ENCODE results near the gene TNFRSF1B.

DNA sequence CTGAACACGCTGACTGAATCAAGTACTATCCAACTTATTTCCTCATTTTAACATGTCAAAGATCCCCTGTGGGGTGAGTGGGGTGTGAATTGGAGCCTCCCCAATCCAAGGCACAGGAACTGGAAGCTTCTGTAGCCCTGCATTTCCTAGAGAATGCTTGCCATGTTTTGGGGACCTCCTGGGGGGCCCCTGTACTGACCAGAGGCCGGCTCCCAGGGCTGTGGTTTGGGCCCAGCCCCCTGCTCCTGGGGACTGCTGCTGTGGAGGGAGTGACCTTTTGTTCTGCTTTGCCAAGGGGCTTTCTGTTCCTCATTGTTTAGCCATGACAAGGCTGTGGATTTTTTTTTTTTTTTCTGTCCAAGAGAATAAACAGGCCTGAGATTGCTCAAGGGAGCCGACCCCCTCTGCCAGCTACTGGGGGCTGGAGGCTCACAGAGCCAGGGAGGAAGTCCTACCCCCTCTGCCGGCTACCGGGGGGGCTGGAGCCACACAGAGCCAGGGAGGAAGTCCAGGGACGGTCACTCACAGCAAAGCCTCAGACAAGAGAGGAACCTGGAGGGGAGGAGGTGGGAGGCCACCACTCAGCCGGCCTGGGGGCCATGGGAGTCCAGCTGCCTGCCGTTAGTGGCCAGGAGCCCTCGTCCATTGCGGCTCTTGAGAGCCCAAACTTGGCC, 17.4 kb downstream of the TNFRSF1B start:
- TF ChIP-seq POLR2A (IDR thresholded peaks at IDR 0.05; ENCODE audit: low read length) (no peak), GATA1 (IDR thresholded peaks at IDR 0.05; ENCODE audit: low read depth, low read length) (no peak)

All from erythroblast (primary cell).